HG02798 (cell line): Measurements from ENCODE around the gene RNF149.

Experiments used
- ATAC-seq: cut with Tn5 transposase; IDR thresholded peaks from one replicate; pipeline ENCODE4 v1.9.1; 2021; ENCODE audit warnings: mild to moderate bottlenecking; ENCODE audit not compliant: unreplicated experiment, poor library complexity

The RNF149 gene

GRCh38 chr2:101300164-101300563 lies 8.3 kb downstream of the RNF149 start:
- no peak for ATAC-seq

- no peak for ATAC-seq
Observed at GRCh38 chr2:101299604-101300003, 8.9 kb downstream of the RNF149 start.

- no peak for ATAC-seq
Observed at GRCh38 chr2:101297383-101297782, 11.1 kb downstream of the RNF149 start.

- ATAC-seq, result no peak
Observed at GRCh38 chr2:101296371-101296770, 12.1 kb downstream of the RNF149 start.

GRCh38 chr2:101295895-101296294 lies 12.6 kb downstream of the RNF149 start:
- ATAC-seq, result no peak

GRCh38 chr2:101294861-101295260 lies 13.6 kb downstream of the RNF149 start:
- ATAC-seq, result no peak

- no peak for ATAC-seq
Observed at GRCh38 chr2:101293544-101293943, 15.0 kb downstream of the RNF149 start.

- peak; percentile 41 for ATAC-seq
Observed at GRCh38 chr2:101291973-101292372, 16.5 kb downstream of the RNF149 start.

- no peak for ATAC-seq
Observed at GRCh38 chr2:101290711-101291110, 17.8 kb downstream of the RNF149 start.

- ATAC-seq, result no peak
Observed at GRCh38 chr2:101287303-101287702, 21.2 kb downstream of the RNF149 start.

GRCh38 chr2:101286684-101287083 lies 21.8 kb downstream of the RNF149 start:
- ATAC-seq, result no peak

- ATAC-seq, result no peak
Observed at GRCh38 chr2:101282980-101283379, 25.5 kb downstream of the RNF149 start.

GRCh38 chr2:101281482-101281881 lies 27.0 kb downstream of the RNF149 start:
- ATAC-seq, result no peak

GRCh38 chr2:101278925-101279324 lies 29.6 kb downstream of the RNF149 start:
- no peak for ATAC-seq

GRCh38 chr2:101277111-101277510 lies 31.4 kb downstream of the RNF149 start:
- ATAC-seq, result no peak

GRCh38 chr2:101274142-101274541 lies 34.4 kb downstream of the RNF149 start:
- no peak for ATAC-seq

- no peak for ATAC-seq
Observed at GRCh38 chr2:101273056-101273455, 35.4 kb downstream of the RNF149 start.

- peak; percentile 90 for ATAC-seq
Observed at GRCh38 chr2:101272045-101272784, 36.3 kb downstream of the RNF149 start.

- ATAC-seq, result no peak
Observed at GRCh38 chr2:101270700-101271259, 37.7 kb downstream of the RNF149 start.

GRCh38 chr2:101267671-101268656 lies 40.5 kb downstream of the RNF149 start:
- peak; percentile 43 for ATAC-seq
